Measurements from ENCODE around the gene NPBWR2.
A peak's percentile ranks its signal among the peaks of the same experiment; 100 is the strongest.

The NPBWR2 gene

DNA sequence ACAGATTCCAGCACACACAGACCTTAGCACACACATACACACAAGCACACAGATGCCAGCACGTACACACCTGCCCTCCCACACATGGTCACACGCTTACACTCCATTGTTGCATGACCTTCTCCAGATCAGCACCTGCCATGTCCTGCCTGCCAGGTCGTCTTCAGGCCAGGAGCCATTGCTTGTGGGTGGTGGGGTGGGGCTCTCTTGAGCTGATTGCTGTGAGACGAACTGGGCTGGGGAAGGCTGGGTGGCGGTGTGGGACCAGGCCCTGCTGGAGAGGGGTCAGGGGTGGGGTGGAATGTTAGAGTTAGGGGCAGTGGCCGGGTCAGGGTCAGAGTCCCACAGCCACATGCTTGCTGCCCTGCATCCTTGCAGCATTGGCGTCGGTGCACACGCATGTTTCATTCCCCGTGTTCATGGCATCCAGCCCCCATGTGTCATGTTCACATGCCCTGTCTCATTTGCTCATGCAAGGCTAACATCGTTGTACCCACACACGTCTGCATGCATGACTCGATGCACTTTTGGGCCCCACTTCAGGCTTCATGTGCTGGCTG, 6.5 kb upstream of the NPBWR2 start:
- Mint-ChIP-seq H3K27me3 (no peaks in the 10 kb centered on the region), H3K9me3 (no peaks in the 10 kb centered on the region), H3K27ac (no peak overlapping the region), H3K4me3 (no peak overlapping the region), H3K4me1 (peaks cover 6% of the 10 kb centered on the region)
- ATAC-seq (no peak), DNase-seq (no peak)

DNA sequence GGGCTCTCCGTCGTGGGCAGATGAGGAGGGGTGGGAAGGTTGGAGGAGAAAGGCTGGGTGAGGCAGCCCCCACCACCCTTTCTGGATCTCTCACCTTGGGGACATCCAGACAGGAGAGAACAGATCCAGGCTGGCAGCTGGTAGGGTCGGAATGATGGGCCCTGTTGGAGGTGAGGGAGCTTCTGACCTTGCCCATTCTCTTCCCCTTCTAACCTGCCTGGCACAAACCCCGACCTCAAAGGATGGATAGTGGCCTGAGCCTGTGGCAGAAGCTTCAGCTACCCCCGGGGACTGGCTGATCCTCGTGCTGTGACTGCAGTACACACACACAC, 6.0 kb upstream of the NPBWR2 start:
- H3K4me3 Mint-ChIP-seq = no peak overlapping the region
- ATAC-seq = no peak
- no peak overlapping the region for H3K27ac Mint-ChIP-seq
- DNase-seq = no peak
- H3K4me1 Mint-ChIP-seq = peaks cover 6% of the 10 kb centered on the region
- H3K27me3 Mint-ChIP-seq = no peaks in the 10 kb centered on the region
- no peaks in the 10 kb centered on the region for H3K9me3 Mint-ChIP-seq

DNA sequence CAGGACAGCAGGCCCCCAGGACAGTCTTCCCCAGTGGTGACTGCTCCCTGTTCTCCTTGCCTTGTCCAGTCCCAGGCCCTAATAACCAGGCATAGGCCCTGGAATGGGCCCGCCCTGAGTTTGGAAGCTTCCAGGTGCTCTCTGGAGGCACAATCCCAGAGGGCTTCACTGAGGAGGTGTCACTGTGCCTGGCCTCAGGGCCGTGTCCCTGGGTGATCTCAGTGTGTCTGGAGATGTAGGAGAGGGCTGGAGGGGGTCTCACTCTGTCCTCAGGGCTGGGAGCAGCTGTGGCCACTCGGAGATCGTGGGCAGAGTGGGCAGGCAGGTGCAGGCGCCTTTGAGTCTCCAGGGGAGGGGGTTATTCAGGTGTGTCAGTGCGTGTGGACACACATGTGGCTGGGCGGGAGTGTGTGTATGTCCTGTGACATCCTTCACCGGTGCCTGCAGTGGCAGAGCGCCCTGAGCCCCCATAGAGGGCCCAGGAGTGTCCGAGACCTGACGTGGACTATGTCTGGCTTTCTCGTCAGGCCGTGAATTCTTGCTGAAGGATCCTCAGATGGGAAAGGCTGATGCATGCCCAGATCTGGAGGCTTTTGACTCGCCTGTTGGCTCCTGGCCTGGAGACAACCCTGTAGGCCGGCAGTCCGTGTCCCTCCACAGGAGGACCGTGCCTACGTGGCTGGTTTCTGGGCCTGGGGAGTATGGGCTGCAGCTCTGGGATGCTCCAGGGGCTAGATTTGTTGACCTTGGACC, 5.5 kb upstream of the NPBWR2 start:
- ATAC-seq = no peak
- H3K4me3 Mint-ChIP-seq = no peak overlapping the region
- DNase-seq = no peak
- H3K4me1 Mint-ChIP-seq = peaks cover 6% of the 10 kb centered on the region
- no peaks in the 10 kb centered on the region for H3K27me3 Mint-ChIP-seq
- no peaks in the 10 kb centered on the region for H3K9me3 Mint-ChIP-seq
- peak overlapping the region in 1 of 2 donors; percentile 54 for H3K27ac Mint-ChIP-seq

DNA sequence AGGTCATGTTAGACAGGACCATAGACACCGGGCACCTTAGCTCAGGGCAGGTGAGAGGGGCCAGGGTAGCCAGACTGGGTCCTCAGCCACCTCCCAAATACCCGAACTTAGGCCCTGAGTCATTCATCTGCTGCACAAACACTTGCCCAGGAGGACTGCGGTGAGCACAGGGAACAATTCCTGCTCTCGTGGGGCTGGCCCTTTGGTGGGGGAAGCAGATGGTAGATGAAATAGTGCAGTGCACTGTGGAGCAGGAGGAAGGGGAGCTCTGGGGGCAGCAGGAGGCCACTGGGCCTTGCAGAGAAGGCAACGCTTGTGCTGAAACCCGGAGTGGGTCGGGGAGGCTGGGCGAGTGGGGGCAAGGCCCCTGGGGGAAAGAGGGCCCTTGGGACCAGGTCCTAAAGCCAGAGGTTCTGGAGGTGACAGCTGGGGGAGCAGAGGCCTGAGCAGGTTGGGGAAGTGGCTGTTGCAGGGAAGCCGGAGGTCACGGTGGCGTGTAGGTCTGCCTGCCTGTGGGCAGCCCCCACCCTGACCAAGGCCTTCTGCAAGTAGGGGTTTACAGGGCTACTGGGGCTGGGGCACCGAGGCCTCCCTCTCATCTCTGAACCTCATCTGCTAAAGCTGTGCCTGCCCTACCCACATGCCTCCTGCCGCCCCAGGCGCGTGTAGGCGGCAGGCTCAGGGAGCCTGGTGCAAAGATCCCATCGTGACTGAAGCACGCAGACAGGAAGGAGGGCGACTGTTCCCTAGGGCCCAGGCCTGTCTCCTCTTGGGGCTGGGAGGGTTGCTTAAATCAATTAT, 4.7 kb upstream of the NPBWR2 start:
- Mint-ChIP-seq H3K27ac (peak overlapping the region in 1 of 2 donors; percentile 65), H3K9me3 (no peaks in the 10 kb centered on the region), H3K27me3 (no peaks in the 10 kb centered on the region), H3K4me3 (no peak overlapping the region), H3K4me1 (peaks cover 11% of the 10 kb centered on the region)
- ATAC-seq (no peak), DNase-seq (peak in 1 of 2 donors; percentile 8)

DNA sequence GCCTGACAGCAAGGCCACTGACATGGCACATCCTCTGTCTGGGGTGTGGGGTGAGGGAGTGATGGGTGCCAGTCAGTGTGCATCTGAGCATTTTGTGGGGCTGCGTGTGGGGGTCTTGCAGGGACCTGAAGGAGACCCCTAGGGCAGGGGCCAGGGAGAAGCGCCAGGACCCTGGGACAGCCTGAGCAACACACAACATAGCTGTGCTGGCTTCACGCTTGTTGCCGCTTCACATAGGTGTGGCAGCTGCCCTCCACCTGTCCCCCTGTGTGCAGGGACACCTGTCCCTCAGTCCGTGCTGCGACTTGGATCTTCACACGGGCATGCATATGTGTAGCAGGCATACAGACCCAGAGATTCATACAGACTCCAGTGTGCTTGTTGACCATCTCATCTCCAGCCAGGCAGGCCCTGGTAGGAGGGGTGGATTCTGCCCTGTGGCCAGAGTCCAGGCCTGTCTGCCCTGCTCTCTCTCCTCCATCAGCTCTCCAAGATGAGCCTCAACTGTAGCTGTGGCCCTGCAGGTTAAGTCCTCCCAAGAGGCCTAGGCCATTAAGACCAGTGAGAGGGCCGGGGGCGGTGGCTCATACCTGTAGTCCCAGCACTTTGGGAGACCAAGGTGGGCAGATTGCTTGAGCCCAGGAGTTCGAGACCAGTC, 3.2 kb upstream of the NPBWR2 start:
- ATAC-seq (no peak), DNase-seq (no peak)
- Mint-ChIP-seq H3K4me3 (no peak overlapping the region), H3K27ac (no peak overlapping the region), H3K4me1 (peaks cover 11% of the 10 kb centered on the region), H3K9me3 (no peaks in the 10 kb centered on the region), H3K27me3 (no peaks in the 10 kb centered on the region)

DNA sequence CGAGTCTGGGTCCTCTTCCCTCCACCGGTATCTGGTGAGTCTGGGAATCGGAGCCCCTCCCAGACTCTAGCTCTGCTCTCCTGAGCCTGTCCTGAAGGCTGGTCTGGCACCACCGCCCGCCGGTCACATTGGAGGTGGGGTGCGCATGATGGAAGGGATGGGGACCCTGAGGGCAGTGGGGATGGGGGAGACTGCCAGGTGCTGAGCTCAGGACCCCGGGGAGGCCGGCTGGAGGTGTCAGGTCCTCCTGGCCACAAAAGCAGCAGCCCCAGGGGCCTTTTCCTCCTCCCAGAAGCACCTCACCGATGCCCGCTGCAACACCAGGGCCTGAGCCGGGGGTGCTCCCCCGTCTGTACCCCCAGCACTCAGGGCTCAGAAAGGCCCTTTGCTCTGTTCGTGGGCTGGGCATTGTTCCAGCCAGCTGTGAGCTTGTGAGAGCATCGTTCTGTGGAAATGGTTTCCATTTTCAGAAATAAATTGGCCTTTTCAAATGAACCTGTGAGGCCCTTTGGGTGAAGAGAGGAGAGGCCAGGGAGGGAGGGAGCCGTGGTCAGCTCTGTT, 2.5 kb upstream of the NPBWR2 start:
- Mint-ChIP-seq H3K27ac (no peak overlapping the region), H3K9me3 (no peaks in the 10 kb centered on the region), H3K4me1 (peaks cover 11% of the 10 kb centered on the region), H3K4me3 (no peak overlapping the region), H3K27me3 (no peaks in the 10 kb centered on the region)
- ATAC-seq (no peak), DNase-seq (no peak)

DNA sequence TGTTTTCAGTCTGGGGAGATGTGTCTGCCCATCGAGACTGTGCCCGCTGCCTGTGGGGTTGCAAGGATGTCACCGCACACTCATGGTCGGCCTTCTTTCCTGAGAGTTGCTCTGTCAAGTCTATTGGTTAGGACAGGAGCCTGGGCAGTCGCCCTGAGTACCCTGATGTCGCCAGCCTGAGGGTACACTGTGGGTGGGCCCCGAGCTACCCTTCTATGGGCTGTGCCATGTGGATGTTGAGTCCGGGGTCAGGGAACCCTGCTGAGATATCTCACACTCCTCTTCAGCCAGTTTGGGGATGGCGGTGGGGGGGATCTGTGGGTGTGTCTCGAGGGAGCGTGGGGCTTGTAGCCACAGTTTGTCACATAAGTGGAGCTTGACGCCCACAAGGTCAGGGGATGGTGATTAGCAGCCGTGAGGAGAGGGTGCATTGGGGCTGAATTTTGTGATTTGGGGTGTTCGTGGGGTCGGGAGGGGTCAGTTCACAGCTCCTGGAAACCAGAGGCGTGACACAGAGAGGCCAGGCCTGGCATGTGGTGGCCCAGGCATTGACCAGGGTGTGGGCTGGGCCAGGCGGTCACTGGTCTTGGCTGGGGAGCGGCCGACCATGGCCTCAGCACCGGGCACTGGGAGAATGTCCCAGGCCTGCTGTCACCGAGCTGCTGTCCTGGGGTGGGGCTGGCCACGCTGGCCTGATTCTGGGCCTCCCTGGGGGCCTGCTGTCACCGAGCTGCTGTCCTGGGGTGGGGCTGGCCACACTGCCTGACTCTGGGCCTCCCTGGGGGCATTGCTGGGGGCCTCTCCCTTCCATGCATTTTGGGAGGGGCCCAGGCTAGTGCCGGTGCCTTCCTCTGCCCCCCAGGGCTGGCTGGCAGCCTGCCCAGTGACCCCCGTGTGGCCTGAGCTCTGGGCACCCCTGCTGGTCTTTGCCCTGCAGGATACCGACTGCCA, 1.6 kb upstream of the NPBWR2 start:
- Mint-ChIP-seq H3K27ac (no peak overlapping the region), H3K4me1 (peaks cover 11% of the 10 kb centered on the region), H3K4me3 (no peak overlapping the region), H3K27me3 (peaks cover 2% of the 10 kb centered on the region), H3K9me3 (no peaks in the 10 kb centered on the region)
- no peak for ATAC-seq
- DNase-seq = peak in 1 of 2 donors; percentile 9

DNA sequence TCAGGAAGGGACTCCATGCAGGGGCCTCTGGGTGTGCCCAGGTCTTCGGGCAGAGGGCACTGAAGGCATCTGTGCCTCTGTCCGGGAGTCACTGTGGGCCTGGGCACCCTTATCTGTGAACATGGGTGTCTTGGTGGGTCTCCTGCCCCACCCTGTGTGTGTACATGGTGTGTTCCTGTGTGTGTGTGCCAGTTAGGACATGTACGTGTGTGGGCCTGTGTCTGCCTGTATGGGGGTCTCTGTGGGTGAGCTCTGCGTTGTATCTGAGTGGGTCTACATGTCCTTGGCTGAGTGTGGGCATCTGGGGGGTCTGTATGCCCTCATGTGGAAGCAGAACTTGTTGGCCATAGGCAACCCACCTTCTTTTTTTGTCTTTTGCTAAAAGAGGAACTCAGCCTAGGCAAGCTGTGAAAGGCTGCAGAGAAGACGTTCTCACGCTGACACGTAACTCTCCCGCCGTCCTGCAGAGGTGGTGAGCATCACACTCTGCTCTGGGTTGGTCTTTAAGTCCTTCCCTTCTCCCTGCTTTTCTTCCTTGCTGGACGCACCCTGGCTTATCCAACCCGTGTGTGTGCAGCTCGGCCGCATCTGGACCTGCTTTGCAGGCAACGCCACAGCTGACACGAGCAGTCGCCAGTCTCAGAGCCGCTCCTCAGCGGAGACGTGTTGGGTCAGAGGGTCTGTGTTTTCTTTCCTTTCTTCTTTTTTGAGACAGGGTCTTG, 532 bp upstream of the NPBWR2 start:
- Mint-ChIP-seq H3K4me1 (peaks cover 15% of the 10 kb centered on the region), H3K4me3 (no peak overlapping the region), H3K27me3 (peaks cover 13% of the 10 kb centered on the region), H3K9me3 (no peaks in the 10 kb centered on the region), H3K27ac (no peak overlapping the region)
- ATAC-seq (peak; percentile 13), DNase-seq (peak in 1 of 2 donors; percentile 7)

DNA sequence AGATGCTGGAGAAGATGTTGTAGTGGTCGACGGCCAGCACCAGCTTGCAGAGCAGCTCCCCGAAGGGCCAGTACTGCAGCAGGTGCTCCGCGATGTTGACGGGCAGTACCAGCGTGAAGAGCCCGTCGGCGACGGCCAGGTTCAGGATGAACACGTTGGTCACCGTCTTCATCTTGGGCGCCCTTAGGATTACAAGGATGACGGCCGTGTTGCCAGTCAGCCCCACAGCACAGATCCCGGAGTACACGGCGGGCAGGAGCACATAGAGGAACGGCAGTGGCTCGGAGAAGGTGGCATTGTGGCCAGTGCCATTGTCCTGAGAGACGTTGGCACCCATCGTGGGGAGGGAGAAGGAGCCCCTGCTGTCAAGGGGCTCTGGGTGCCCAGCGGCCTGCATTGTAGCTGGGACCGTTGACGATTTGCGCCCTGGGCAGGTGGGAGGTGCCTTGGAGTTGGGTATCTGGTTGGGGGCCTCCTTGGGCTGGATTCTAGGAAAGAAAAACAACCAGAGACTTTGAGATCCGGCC, 867 bp downstream of the NPBWR2 start:
- no peak overlapping the region for H3K27ac Mint-ChIP-seq
- H3K9me3 Mint-ChIP-seq = no peaks in the 10 kb centered on the region
- H3K4me1 Mint-ChIP-seq = peaks cover 21% of the 10 kb centered on the region
- DNase-seq (peak; percentile 0 to 7), ATAC-seq (no peak)
- no peak overlapping the region for H3K4me3 Mint-ChIP-seq
- peaks cover 24% of the 10 kb centered on the region for H3K27me3 Mint-ChIP-seq

DNA sequence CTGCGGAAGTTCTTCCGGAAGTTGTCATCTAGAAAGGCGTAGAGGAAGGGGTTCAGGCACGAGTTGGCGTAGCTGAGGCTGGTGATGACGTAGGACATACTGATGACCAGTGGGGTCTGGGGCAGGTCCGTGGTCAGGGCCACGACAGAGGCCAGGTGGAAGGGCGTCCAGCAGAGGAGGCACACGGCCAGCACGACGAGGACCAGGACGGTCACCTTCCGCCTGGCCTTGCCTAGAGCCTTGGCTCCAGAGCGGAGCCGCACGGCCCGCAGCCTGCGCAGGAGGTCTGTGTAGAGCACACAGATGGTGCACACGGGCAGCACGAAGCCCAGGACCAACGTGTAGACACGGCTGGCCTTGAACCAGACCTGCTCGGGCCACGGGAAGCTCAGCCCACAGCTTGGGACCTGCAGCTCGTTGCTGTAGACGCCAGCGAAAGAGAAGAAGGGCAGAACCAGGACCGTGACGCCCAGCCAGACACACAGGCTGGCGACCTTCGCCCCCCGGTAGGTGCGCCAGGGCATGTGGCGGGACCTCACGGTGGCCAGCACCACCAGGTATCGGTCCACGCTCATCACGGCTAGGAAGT, 1.4 kb downstream of the NPBWR2 start:
- H3K27ac Mint-ChIP-seq = peak overlapping the region in 1 of 2 donors; percentile 47
- H3K9me3 Mint-ChIP-seq = no peaks in the 10 kb centered on the region
- peaks cover 30% of the 10 kb centered on the region for H3K27me3 Mint-ChIP-seq
- no peak for DNase-seq
- peaks cover 27% of the 10 kb centered on the region for H3K4me1 Mint-ChIP-seq
- ATAC-seq = no peak
- no peak overlapping the region for H3K4me3 Mint-ChIP-seq

DNA sequence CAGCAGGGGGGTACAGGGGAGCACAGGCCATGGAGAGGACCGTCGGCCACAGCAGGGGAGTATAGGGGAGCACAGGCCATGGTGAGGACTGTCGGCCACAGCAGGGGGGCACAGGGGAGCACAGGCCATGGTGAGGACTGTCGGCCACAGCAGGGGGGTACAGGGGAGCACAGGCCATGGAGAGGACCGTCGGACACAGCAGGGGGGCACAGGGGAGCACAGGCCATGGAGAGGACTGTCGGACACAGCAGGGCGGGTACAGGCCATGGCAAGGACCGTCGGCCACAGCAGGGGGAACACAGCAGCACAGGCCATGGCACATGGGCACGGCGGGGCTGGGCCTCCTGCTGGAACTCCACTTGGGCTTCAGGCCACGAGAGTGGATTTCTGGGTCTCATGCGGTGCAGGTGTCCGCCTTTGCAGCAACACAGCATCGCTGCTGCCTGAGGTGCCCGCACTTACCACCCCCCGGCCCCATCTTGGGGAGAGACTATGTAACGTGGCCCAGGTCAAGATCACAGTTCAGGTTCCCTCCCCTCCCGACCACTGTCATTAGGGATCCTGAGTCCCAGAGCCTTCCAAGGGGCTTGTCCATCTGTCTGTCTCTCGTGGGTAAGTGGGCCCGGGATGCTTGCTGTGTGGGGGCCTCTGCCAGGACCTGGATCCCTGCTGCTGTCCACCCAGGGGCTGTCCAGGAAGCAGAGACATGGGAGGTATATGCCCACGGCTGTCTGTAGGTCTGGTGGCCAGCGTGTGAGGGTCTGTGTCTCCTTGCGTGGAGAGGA, 2.5 kb downstream of the NPBWR2 start:
- peak; percentile 2 to 8 for DNase-seq
- H3K9me3 Mint-ChIP-seq = no peaks in the 10 kb centered on the region
- H3K27me3 Mint-ChIP-seq = peaks cover 32% of the 10 kb centered on the region
- H3K4me1 Mint-ChIP-seq = peaks cover 38% of the 10 kb centered on the region
- H3K4me3 Mint-ChIP-seq = no peak overlapping the region
- no peak for ATAC-seq
- peak overlapping the region in 1 of 2 donors; percentile 9 for H3K27ac Mint-ChIP-seq

DNA sequence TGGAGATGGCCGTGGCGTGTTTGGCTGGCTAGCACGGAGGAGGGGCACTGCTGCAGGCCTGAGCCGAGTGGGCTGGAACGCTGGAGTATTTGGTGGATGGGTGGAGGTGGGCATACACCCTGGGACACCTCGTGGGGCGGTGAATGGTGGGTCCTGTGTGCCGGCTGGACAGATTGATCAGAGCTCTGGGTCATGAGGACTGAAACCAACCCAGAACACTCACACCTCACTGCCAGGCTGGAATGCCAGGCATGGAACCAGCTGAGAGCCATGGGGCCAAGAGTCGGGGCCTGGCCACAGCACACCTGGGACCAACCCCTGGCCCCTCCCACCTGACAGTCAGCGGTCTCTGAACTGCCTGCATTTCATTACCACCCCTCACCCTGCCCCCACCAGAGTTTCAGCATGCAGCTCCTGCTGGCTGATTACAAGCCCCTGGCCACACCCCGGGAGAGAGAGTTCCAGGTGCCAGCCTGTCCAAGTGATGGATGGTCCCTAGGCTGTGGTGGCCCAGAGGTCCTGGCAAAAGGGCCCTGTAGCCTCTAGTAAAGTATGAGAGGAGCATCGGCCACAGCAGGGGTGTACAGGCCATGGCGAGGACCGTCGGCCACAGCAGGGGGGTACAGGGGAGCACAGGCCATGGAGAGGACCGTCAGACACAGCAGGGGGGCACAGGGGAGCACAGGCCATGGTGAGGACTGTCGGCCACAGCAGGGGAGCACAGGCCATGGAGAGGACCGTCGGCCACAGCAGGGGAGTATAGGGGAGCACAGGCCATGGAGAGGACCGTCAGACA, 3.3 kb downstream of the NPBWR2 start:
- Mint-ChIP-seq H3K4me1 (peaks cover 42% of the 10 kb centered on the region), H3K9me3 (no peaks in the 10 kb centered on the region), H3K27me3 (peaks cover 32% of the 10 kb centered on the region), H3K27ac (peak overlapping the region in 1 of 2 donors; percentile 69), H3K4me3 (no peak overlapping the region)
- ATAC-seq (no peak), DNase-seq (peak in 1 of 2 donors; percentile 0)

Measured in stimulated activated naive CD8-positive, alpha-beta T cell treated with anti-CD3 and anti-CD28 coated beads, Interleukin-15, amount 100 ng/mL, for 72 hours (primary cell).